GM19397 (cell line): ENCODE data around the gene GATA1.

Source experiments
- ATAC-seq: cut with Tn5 transposase; IDR thresholded peaks from one replicate; pipeline ENCODE4 v1.9.1; 2021; ENCODE audit warnings: mild to moderate bottlenecking, moderate library complexity; ENCODE audit not compliant: unreplicated experiment

The GATA1 gene

DNA sequence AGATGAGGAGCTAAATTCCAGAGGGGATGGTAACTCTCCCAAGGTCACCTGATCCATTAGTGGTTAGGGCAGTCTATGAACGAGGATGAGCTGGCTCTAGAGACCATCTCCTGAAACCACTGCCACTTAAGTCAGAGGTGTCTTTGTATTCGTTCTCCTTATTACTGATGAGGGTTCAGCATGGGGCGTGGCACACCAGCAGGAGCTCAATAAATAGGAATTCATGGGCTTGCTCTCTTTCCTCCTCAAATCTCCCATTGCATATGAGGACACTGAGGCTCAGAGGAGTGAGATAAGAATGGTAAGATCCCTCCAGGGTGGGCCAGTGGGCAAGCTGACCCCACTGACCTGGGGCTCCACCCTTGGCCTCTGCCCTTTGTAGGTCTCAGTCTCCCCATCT, 1.7 kb upstream of the GATA1 start:
- ATAC-seq = no peak

DNA sequence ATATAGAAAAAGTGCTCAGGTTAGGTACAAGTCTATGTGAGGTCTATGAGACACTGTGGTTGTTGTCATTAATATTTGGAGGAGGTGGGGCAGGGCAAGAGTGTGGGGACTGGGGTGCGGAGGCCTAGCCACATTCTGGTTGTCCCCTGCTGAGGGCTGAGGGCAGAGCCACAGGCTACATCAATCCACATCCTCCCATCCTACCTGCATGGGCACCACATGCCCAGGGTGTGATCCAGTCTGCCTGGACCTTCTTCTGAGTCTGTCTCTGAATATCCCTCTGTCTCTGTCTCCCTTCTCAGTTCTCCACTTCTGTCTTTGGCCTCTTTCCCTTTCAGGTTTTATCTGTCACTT, 1.2 kb upstream of the GATA1 start:
- no peak for ATAC-seq

DNA sequence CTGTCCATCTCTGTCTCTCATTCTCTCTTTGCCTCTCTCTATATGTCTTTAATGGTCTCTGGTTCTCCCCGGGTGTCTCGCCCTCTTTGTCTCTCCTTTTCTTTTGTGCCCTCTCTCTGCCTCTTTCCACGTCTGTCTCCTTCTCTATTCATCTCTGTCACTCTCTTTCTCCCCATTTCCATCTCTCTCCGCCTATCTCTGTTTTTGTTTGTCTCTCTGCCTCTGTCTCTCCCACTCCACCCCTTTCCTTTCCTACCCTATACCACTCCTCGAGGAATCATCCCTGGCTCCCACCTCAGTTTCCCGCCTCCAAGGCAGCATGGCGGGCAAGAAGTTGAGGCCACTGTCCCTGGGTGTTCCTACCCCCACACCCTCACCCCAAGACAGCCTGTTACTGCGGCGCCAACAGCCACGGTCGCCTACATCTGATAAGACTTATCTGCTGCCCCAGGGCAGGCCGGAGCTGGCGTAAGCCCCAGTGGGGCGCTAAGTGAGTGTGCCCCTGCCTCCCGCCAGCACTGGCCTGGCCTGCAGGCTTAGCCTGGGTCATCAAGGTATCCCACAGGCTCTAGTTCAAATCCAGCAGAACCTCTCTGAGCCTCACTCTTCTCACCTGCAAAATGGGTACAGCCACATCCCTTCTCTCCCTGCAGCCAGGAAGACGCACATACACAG, 713 bp upstream of the GATA1 start:
- no peak for ATAC-seq

DNA sequence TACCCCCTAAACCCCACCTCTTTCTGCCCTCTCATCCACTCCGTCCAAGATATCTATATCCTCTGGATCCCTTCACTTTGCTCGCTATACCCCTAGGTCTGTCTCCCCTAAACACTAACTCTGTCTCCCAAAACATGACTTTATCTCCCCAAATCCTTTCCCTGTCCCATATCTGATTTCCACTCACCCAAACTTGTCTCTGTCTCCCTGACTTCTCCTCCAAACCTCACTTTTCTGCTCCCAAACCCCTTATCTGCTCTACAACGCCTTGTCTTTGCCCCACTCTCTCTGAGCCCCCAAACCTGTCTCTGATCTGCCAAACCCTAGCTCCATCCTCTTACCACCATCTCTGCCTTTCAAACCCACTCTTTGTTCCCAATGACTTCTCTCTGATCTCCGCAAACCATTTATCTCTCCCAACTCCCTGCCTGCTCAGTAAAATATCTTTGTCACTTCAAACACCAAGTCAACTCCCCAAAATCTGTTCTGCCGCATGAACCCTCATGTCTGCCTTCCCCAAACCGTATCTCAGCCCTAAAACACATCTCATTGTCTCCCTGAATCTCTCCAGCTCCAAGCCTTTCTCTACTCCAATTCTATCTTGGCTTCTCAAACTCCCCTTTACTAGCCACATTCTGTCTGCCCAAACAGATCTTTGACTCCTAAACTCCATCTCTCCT, 575 bp downstream of the GATA1 start:
- no peak for ATAC-seq

DNA sequence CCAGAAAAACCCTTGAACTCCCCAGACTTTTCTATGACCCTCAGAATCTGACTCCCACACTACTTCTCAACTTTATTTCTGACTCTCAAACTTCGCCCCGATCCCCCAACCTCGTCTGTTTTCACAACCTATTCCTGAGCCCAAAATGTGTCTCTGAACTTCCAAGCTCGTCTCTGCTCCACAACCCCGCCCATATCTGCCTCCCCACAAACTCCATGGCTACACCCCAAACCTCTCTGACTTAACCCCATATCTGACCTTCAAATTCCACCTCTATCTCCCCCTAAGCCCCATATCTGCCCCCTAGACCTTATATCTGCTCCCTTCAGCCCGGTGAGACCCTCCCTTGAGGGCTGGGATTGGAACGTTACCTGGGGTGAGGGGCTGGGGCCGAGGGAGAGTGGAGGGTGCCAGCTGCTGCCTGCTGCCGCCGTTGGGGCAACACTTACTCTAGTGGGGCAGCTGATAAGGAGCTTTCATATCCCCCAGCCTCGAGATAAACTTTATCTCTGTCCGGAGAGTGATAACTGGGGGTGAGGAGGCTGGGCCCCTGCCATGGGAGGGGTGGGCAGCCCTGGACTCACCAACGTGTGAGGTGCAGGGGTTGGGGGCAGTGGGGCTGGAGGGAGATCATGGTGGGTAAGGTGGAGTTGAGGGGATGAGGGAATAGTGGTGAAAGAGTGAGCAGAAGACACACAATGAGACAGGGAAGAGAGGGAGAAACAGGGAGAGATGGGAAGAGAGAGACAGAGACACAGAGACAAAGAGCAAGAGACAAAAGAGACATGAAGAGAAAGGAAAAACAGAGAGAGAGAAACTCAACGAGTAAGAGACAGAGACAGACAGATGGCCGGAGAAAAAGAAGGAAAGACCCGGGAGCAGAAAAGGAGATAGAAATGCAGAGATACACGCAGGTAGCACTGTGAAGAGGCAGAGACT, 1.4 kb downstream of the GATA1 start:
- ATAC-seq = no peak

DNA sequence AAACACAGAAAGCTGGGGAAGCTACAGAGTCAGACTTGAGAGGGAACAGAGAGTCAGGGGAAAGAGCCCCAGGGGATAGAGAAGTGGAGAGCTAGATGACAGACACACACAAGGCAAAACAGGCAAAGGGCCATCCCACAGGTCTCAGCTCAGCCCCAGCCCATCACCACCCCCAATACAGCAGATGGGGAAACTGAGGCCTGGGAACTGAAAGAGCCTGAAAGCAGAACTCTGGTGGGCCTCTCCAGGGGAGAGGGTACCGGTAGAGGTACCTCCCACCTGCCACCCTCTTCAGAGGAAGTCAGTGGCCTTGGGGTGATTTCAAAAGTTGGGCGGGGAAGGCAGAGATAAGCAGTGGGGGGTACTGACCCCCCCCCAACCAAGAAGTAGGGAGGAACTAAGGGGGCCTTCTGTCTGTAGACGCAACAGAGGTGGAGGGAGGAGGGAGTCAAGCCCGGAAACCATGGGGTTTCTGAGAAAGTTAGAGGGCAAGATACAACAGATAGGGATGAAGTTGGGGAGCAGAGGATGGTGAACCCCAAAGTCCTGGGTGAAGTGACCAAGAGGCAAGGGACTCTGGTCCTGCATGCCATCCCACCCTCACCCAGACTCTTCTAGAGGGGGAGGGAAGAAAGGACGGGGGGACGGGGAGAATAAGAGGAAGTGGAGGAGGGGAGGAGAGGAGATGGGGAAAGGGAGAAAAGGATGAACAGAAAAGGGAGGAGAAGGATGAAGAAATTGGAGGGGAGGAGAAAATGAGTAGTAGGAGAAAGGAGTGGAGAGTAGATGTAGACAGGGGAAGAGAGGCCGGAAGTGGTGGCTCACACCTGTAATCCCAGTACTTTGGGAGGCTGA, 3.2 kb downstream of the GATA1 start:
- ATAC-seq = no peak

DNA sequence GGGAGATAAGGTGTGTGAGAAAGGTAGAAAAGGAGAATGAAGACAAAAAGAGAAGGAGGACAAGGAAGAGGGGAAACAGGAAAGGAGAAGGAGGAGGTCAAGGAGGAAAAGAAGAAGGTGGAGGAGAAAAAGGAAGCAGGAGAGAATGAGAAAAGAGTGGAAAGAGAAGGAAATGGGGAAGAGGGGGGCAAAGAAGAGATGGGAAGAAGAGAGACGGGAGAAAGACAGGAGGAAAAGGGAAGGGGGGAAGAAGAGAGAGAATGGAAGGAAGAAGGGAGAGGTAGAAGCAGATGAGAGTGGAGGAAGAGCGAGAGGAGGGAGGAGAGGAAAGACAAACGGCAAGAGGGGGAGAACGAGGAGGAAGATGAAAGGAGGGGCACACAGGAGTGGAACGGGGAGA, 4.1 kb downstream of the GATA1 start:
- ATAC-seq = no peak

DNA sequence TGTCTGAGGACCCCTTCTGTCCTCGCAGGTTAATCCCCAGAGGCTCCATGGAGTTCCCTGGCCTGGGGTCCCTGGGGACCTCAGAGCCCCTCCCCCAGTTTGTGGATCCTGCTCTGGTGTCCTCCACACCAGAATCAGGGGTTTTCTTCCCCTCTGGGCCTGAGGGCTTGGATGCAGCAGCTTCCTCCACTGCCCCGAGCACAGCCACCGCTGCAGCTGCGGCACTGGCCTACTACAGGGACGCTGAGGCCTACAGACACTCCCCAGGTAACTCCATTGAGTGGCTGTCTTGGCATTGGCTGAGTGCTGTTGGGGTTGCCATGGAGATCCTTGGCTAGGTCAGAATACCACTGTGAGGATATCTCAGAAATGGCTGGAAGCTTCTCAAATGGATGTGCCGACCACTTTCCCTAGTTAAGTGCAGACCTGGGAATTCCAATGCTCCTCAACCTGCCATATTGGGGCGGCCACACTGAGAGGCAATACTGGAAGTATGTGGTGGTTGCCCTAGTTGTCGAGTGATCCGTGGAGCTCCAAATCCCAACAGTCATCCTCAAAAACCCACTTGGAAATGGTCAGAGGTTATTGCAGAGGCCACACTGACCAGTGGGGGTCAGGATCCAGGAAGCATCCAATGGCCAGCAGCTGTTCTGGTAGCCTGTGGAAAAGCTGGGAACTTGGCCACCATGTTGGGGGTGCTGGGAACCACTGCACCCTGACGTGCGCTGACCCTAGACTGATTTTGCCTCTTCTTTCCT, 4.9 kb downstream of the GATA1 start:
- no peak for ATAC-seq

DNA sequence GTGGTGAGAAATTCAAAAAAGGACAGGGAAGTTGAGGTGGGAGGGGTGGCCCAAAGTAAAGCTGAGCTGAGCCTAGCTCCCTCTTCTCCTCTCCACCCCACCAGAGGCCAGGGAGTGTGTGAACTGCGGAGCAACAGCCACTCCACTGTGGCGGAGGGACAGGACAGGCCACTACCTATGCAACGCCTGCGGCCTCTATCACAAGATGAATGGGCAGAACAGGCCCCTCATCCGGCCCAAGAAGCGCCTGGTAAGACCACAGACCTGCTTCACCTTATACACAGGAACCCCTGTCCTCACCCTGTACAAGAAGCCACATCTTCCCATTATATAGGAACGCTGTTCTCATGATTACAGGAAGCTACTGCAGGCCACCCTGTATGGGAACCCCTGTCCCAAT, 5.8 kb downstream of the GATA1 start:
- no peak for ATAC-seq

DNA sequence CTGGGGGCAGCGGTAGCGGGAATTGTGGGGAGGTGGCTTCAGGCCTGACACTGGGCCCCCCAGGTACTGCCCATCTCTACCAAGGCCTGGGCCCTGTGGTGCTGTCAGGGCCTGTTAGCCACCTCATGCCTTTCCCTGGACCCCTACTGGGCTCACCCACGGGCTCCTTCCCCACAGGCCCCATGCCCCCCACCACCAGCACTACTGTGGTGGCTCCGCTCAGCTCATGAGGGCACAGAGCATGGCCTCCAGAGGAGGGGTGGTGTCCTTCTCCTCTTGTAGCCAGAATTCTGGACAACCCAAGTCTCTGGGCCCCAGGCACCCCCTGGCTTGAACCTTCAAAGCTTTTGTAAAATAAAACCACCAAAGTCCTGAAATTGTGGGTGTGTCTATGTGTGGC, 7.5 kb downstream of the GATA1 start:
- ATAC-seq = no peak

DNA sequence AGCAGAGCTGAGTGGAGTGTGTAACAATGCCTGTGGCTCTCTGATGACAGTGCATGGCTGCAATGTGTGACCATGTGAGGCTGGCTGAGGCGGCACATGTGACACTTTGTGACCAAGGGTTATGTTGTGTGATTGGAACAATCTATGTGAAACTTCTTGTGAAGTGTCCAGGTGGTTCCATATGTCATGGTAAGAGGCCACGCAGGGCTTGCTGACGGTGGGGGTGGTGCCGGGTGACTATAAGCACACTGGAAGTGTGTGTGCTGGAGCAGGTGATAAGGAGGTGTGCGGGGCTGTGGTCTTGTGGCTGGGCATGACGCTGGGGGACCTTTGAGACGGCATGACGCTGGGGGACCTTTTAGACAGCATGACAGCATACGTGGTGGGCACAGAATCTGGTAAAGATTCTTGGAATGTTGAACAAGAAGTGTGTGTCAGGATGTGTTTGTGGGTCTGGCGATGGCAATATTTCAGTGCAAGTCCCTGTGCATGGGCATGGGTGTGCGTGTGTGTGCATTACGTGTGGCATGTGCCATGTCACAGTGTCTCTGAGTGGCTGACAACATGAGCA, 8.0 kb downstream of the GATA1 start:
- ATAC-seq = no peak

DNA sequence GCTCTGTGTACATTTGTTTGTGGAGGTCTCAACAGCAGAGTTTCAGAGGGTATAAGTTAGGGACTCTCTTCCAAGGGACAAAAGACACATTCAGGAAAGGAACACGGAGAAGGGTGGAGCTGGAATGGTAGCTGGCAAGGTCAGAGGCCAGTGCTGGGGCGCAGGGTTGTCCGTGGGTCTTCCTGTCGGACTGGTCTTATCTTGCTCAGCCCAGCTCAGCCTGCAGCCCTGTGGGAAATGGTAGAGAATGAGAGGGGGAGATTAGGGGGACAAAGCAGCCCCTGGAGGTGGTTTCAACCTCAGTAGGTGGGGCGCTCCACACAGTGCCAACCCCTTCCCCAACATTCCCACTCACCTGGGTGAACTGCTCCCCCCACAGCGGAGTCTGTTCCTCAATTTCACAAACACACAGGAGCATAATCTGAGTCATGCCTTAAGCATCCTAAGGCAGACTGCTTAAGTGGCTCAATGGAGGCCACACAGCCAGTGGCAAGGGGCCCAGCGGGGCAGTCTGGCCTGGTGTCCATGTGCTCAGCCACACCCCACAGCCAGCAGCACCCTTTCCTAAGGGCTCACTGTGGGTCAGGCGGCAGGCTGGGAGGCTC, 8.6 kb downstream of the GATA1 start:
- no peak for ATAC-seq

DNA sequence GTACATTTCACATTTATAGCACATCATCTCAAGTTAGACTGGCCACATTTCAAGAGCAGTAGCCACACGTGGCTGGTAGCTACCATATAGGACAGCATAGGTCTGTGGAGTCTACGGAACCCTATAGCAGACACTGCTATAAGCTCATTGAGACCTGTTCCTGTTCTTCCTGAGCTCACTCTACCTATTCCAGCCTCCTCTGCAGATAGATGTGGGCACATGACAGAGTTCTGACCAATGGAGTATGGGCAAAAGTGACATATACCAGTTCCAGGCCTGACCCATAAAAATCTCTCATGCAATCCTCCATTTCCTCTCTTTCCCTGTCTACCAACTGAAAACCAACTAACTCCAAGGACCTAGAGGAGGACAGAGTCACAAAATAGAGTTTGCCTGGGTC, 11.9 kb downstream of the GATA1 start:
- ATAC-seq = no peak

DNA sequence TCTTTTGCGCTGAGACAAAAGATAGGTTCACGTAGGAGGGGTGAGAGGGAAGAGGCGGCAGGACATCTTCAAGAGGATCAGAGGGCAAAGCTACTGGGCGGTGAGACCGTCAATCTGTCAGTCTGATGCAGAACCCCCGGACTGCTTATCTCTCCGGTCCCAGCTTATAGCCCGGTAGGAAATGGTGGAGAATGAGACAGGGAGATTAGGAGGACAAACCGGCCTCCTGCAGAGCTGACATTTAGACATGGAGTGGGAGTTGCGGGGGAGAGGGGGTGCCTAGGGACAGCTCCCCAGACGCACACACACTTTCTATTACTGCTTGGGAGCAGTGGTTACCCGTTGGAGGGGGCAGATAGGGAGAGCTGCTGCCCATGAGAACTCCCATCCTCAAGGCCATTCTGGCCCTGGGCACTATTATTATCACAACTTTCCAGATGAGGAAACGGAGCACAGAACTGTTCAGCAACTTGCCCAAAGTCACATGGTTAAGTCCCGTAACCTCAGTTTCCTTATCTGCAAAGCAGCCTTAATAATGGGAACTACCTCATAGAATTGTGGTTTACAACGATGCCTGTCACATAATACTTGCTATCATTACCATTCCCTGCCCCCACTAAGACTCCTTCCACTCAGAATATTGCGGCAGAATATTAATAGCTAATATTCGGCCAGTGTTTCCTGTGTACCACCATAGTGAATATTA, 14.3 kb downstream of the GATA1 start:
- ATAC-seq = no peak

DNA sequence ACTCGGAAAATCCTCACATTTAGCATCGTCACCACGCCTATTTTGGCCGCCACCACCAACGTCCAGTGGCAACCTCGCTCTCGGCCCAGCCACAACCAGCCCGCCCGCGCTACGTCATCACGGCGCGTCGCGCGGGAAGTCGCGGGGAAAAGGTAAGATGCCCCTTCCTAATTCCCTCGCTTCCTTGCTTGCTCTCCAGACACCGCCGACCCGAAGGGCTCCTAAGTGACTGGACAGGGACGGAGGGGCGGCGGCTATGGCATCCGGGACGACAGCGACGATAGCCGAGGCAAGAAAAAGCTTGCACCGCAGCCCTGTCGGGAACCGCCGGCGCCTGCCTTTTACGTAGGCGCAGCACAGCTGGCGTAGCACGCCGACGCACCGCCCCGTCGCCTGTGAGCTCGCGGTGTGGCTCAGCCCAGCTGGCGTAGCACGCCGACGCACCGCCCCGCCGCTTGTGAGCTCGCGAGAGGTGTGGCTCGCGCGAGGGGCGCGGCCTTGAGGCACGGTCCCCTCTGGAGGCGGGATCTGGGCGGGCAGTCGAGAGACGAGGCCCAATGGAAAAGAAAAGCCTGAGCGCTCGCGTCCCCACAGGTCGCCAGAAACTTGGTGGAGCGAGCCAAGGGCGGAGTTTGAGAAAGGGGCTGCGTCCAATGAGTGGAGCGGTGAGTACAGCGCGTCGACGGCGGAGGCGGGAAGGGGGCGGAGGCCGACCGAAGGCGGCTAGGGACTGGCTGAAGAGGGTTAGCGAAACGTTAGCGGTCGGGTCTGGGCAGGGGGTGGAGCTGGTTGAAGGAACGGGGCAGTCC, 15.1 kb downstream of the GATA1 start, which contains the start of gene HDAC6:
TSS of gene HDAC6 (plus strand) at position 788 of the 809 bp plus-strand sequence. CDS start 626 bp downstream, outside the sequence.
- ATAC-seq = peak; percentile 85

DNA sequence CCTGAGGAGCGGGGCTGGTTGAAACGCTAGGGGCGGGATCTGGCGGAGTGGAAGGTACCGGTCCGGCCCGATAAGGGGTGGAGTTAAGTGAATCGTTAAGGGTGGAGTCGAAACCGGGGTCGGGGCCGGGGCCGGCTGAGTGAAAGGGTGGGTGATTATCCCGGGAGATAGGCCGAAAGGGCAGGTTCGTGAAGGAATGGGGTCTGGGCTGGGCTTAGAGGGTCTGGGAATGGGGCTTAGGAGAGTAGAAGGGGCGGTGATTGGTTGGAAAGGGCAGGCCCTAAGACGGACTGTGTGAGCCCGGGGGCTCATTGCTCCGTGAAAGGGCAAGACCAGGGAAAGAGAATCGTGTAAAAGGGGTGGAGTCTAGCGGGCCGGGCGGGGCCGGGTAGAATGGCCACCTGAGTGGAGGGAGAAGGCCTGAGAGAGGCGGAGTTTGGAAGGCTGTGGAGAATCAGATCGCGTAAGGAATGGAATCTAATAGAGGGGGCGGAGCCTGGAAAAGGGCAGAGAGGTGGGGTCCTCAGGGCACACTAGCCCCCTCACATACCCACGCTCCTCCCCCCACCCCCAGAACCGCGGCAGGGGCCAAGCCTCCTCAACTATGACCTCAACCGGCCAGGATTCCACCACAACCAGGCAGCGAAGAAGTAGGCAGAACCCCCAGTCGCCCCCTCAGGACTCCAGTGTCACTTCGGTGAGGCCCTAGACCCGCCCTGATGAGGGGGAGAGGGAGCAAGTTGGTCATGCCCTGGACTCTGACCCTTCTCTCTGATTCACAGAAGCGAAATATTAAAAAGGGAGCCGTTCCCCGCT, 15.9 kb downstream of the GATA1 start:
- peak; percentile 34 for ATAC-seq

DNA sequence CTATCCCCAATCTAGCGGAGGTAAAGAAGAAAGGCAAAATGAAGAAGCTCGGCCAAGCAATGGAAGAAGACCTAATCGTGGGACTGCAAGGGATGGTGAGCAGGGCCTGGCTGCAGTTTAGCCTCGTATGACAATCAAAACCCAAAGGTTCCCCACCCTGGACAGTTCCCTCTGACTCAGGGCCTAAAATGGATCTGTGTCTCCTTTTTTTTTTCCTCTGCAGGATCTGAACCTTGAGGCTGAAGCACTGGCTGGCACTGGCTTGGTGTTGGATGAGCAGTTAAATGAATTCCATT, 16.5 kb downstream of the GATA1 start:
- ATAC-seq = no peak
